HUDEP-2 (cell line): ENCODE data around the gene DDX23.
A peak's percentile ranks its signal among the peaks of the same experiment; 100 is the strongest.

ENCODE experiments used
- DNase-seq, 76 experiments: peaks; one replicate each; lab custom pipeline; 2025; ENCODE audit not compliant: unreplicated experiment in 76 of 76; lab: John Stamatoyannopoulos, UW

The DDX23 gene

GRCh38 chr12:48824905-48825304, 27.1 kb downstream of the DDX23 start:
- no peak for DNase-seq

GRCh38 chr12:48824112-48824511, 27.9 kb downstream of the DDX23 start:
- DNase-seq = no peak

- no peak for DNase-seq
These were observed 28.7 kb downstream of the DDX23 start for GRCh38 chr12:48823281-48823680.

- no peak for DNase-seq
These were observed 29.3 kb downstream of the DDX23 start for GRCh38 chr12:48822711-48823110.

GRCh38 chr12:48822139-48822538, 29.8 kb downstream of the DDX23 start:
- no peak for DNase-seq

GRCh38 chr12:48819986-48820725, 31.8 kb downstream of the DDX23 start:
- DNase-seq = no peak

- no peak for DNase-seq
These were observed 33.0 kb downstream of the DDX23 start for GRCh38 chr12:48818831-48819590.

- DNase-seq = peak in 26 of 76 experiments; percentile 3 to 41 (median 21)
These were observed 33.8 kb downstream of the DDX23 start, which contains the start of gene CACNB3 for GRCh38 chr12:48817873-48818830. Gene CACNB3, plus strand, starts transcription at chr12:48818496. Its CDS starts 434 bp downstream, at chr12:48818930.

GRCh38 chr12:48816143-48816854, 35.7 kb downstream of the DDX23 start:
- no peak for DNase-seq

GRCh38 chr12:48815126-48816110, 36.5 kb downstream of the DDX23 start:
- peak in 59 of 76 experiments; percentile 13 to 73 (median 54) for DNase-seq

- peak in 68 of 76 experiments; percentile 6 to 88 (median 67) for DNase-seq
These were observed 37.5 kb downstream of the DDX23 start for GRCh38 chr12:48814262-48815125.

- DNase-seq = no peak
These were observed 38.3 kb downstream of the DDX23 start for GRCh38 chr12:48813465-48814261.

- no peak for DNase-seq
These were observed 39.6 kb downstream of the DDX23 start for GRCh38 chr12:48812389-48812788.

GRCh38 chr12:48811437-48812090, 40.4 kb downstream of the DDX23 start:
- no peak for DNase-seq

- no peak for DNase-seq
These were observed 41.0 kb downstream of the DDX23 start for GRCh38 chr12:48810903-48811431.

GRCh38 chr12:48807981-48808380, 44.0 kb downstream of the DDX23 start:
- DNase-seq = no peak
